Ovary (tissue), 9 donors: ENCODE data around the gene KRT80. TPM values are rescaled to one million over a fixed set of nuclear protein-coding genes. Genes with fewer than 3 reads are reported as not detected.

ENCODE experiments used
- DNase-seq, 5 donors: peaks; one replicate each; pipeline ENCODE4 v3.0.0-alpha.2; 2019 to 2020
- H3K27ac ChIP-seq, 2 donors: fragments of 200-600 bp; one replicate each; pipeline versions ENCODE4 v1.5.1 to v1.8.0; 2019 to 2022
- H3K27me3 ChIP-seq: fragments of 200-600 bp; one replicate; pipeline ENCODE4 v1.8.0; 2022
- H3K36me3 ChIP-seq: fragments of 200-600 bp; sonication (generic); one replicate; pipeline ENCODE4 v1.5.1; 2019
- H3K4me1 ChIP-seq: one replicate; pipeline ENCODE4 v1.8.1; 2013; ENCODE audit warnings: mild to moderate bottlenecking, moderate library complexity; ENCODE audit not compliant: insufficient read depth
- H3K4me3 ChIP-seq: fragments of 200-600 bp; sonication (generic); one replicate; pipeline ENCODE4 v1.5.1; 2017
- H3K9me3 ChIP-seq, 2 donors: fragments of 200-600 bp in 1 of 2; sonication (generic) in 1 of 2; one replicate each; pipeline versions ENCODE4 v1.5.1 to v1.8.1; 2013 to 2019; ENCODE audit warnings: mild to moderate bottlenecking in 1 of 2, moderate library complexity in 1 of 2
- CTCF ChIP-seq, 3 donors: fragments of 450-650 bp in 2 of 3; fragments of 200-600 bp in 1 of 3; IDR thresholded peaks; one replicate each; pipeline versions ENCODE4 v1.5.1 to v1.8.0; 2016 to 2022; ENCODE audit warnings: antibody characterized with exemption in 3 of 3, mild to moderate bottlenecking in 1 of 3
- EP300 ChIP-seq: sonication (generic); formaldehyde crosslinking; IDR thresholded peaks from one replicate; pipeline ENCODE4 v1.6.1; 2017; ENCODE audit warnings: antibody characterized with exemption
- POLR2A ChIP-seq: fragments of 450-650 bp; IDR thresholded peaks from one replicate; pipeline ENCODE4 v1.6.1; 2017; ENCODE audit warnings: antibody characterized with exemption, mild to moderate bottlenecking, moderate library complexity
- WGBS, 3 donors: extraction: QIAGEN DNeasy Blood & Tissue Kit in 1 of 3; methylation state at CpG; one replicate each; pipeline versions ENCODE4 v1.1.5 to v1.1.7; 2013 to 2017; 5-methylcytosine and 5-hydroxymethylcytosine counted together
- intact Hi-C, 4 donors: fragments of 100-400 bp; cut with DNase I; formaldehyde crosslinking; loops; one replicate each; pipeline versions ENCODE4 v1.11.0 to v1.15.1; 2022 to 2023
- polyA plus RNA-seq, 2 donors: library from polyadenylated mRNA; stranded (reverse); fragments of 200-250 nt in 1 of 2; fragments of 350-450 nt in 1 of 2; fragmentation: Illumina TruSeq in 1 of 2; extraction: RNeasy Lipid Tissue Mini Kit (QIAGEN cat#74804) in 1 of 2; gene quantifications; one replicate each; pipeline ENCODE4 v1.2.3, GENCODE V29; 2013 to 2014
- total RNA-seq, 7 donors: library from RNA; depleted of rRNA in 2 of 7; stranded (reverse); fragments of >200 nt in 2 of 7; fragmentation: NEBNext Ultra II Directional in 3 of 7; extraction: Animal tissue kit (Norgen Biotek cat#: 25700) in 3 of 7; gene quantifications; one replicate each; pipeline versions ENCODE4 v1.1.0 to v1.2.4, GENCODE V29; 2016 to 2023
- donor health status: DM: no; HTN: no; CAD: no; lungs with moderate emphysema.
- donor health status: DM: no; HTN: no; CAD: no.
- donor health status: Bipolar disorder and iron deficiency.
- donor health status: DM: yes; HTN: yes; CAD: no.
- donor health status: DM: no; HTN: no; CAD: no.
- donor health status: DM: yes; HTN: yes; CAD: no.

The KRT80 gene
- total and polyA plus RNA-seq, 9 donors, result 0.05 to 13.2 (median 0.99) TPM; not detected in 1

- no peaks in the 10 kb centered on the region for H3K36me3 ChIP-seq
- DNase-seq, result no peak
- 65 to 75% (median 74%) methylated on average over 4 of the region's 4 CpGs for WGBS, 3 donors
- intact Hi-C loops, result no loop called here
- H3K4me1 ChIP-seq, result peaks cover 2% of the 10 kb centered on the region
- H3K27me3 ChIP-seq, result no peaks in the 10 kb centered on the region
- no peak overlapping the region for H3K27ac ChIP-seq
- TF ChIP-seq POLR2A (no peak), CTCF (IDR thresholded peaks at IDR 0.05) (no peak), EP300 (no peak)
- H3K4me3 ChIP-seq, result no peak overlapping the region
- no peaks in the 10 kb centered on the region for H3K9me3 ChIP-seq
Measured at GRCh38 chr12:52216100-52216499, 24.3 kb upstream of the KRT80 start.

- Histone ChIP-seq H3K9me3 (no peaks in the 10 kb centered on the region), H3K27me3 (no peaks in the 10 kb centered on the region), H3K27ac (no peak overlapping the region), H3K36me3 (no peaks in the 10 kb centered on the region), H3K4me3 (no peak overlapping the region), H3K4me1 (peaks cover 2% of the 10 kb centered on the region)
- WGBS, 3 donors, result 49 to 59% (median 55%) methylated on average over 7 of the region's 7 CpGs
- TF ChIP-seq POLR2A (no peak), EP300 (no peak), CTCF (IDR thresholded peaks at IDR 0.05) (no peak)
- intact Hi-C loops, result no loop called here
- DNase-seq, result no peak
Measured at GRCh38 chr12:52215587-52216031, 23.8 kb upstream of the KRT80 start.

GRCh38 chr12:52214421-52214802 is 22.6 kb upstream of the KRT80 start:
- WGBS, 3 donors, result 41 to 69% (median 61%) methylated on average over 3 of the region's 3 CpGs
- intact Hi-C loops, result loop anchor here in 2 of 4 donors (5.0 kb wide), 1 partner anchor 57 kb away; no protein-coding TSS in a partner anchor
- no peak for TF ChIP-seq CTCF (IDR thresholded peaks at IDR 0.05)
- Histone ChIP-seq H3K4me1 (peaks cover 2% of the 10 kb centered on the region), H3K27ac (no peak overlapping the region), H3K36me3 (no peaks in the 10 kb centered on the region), H3K27me3 (no peaks in the 10 kb centered on the region), H3K9me3 (no peaks in the 10 kb centered on the region), H3K4me3 (no peak overlapping the region)
- DNase-seq, result peak in 2 of 5 donors; percentile 9 to 30

- TF ChIP-seq CTCF (IDR thresholded peaks at IDR 0.05), result peak; percentile 34 to 76 (median 55)
- no peak for TF ChIP-seq EP300
- intact Hi-C loops, result loop anchor here in 3 of 4 donors (2.0 to 5.0 kb wide), 2 partner anchors 56 to 57 kb away; no protein-coding TSS in a partner anchor
- peak; percentile 41 to 78 (median 64) for DNase-seq
- Histone ChIP-seq H3K9me3 (no peaks in the 10 kb centered on the region), H3K36me3 (no peaks in the 10 kb centered on the region), H3K4me3 (no peak overlapping the region), H3K27ac (no peak overlapping the region), H3K27me3 (no peaks in the 10 kb centered on the region), H3K4me1 (peaks cover 2% of the 10 kb centered on the region)
- WGBS, 3 donors, result 36 to 44% (median 36%) methylated on average over 13 of the region's 13 CpGs
Measured at GRCh38 chr12:52213564-52214420, 22.0 kb upstream of the KRT80 start.
